Activated CD4-positive, alpha-beta memory T cell treated with anti-CD3 and anti-CD28 coated beads, Interleukin-2, amount 10 ng/mL, durations not matched to agents 7 days and 5 days (primary cell): Measurements from ENCODE around the gene USP3. TPM values are rescaled to one million over a fixed set of nuclear protein-coding genes. Genes with fewer than 3 reads are reported as not detected.

Source experiments
- CTCF ChIA-PET: fragments of 350-600 bp; sonication (Branson Sonifier 250); formaldehyde crosslinking; loops from one replicate; lab custom pipeline; 2021; ENCODE audit warnings: antibody characterized with exemption, inconsistent platforms; lab: Charles Lee
- POLR2A ChIA-PET: fragments of 350-600 bp; sonication (Branson Sonifier 250); formaldehyde crosslinking; loops from one replicate; lab custom pipeline; 2021; ENCODE audit warnings: antibody characterized with exemption; lab: Charles Lee
- DNase-seq: peaks from one replicate; pipeline ENCODE4 v3.0.0-alpha.2; 2020
- H3K27ac Mint-ChIP-seq: one replicate; pipeline ENCODE4 v1.8.0; 2021; ENCODE audit warnings: mild to moderate bottlenecking, mixed read lengths
- H3K27me3 Mint-ChIP-seq: one replicate; pipeline ENCODE4 v1.8.0; 2021; ENCODE audit warnings: mixed read lengths
- H3K36me3 Mint-ChIP-seq: one replicate; pipeline ENCODE4 v1.8.0; 2021; ENCODE audit warnings: low read depth, mixed read lengths
- H3K4me1 Mint-ChIP-seq: one replicate; pipeline ENCODE4 v1.8.0; 2021; ENCODE audit warnings: mixed read lengths
- H3K4me3 Mint-ChIP-seq: one replicate; pipeline ENCODE4 v1.8.0; 2021; ENCODE audit warnings: mild to moderate bottlenecking, mixed read lengths
- H3K9me3 Mint-ChIP-seq: one replicate; pipeline ENCODE4 v1.8.0; 2021; ENCODE audit warnings: mixed read lengths
- total RNA-seq, 2 experiments: library from RNA; stranded (reverse); gene quantifications; one replicate each; pipeline ENCODE4 v1.2.3, GENCODE V29; 2021

Gene USP3
- total RNA-seq, 2 experiments from 2014 or later: 67.9 to 68.7 TPM

DNA sequence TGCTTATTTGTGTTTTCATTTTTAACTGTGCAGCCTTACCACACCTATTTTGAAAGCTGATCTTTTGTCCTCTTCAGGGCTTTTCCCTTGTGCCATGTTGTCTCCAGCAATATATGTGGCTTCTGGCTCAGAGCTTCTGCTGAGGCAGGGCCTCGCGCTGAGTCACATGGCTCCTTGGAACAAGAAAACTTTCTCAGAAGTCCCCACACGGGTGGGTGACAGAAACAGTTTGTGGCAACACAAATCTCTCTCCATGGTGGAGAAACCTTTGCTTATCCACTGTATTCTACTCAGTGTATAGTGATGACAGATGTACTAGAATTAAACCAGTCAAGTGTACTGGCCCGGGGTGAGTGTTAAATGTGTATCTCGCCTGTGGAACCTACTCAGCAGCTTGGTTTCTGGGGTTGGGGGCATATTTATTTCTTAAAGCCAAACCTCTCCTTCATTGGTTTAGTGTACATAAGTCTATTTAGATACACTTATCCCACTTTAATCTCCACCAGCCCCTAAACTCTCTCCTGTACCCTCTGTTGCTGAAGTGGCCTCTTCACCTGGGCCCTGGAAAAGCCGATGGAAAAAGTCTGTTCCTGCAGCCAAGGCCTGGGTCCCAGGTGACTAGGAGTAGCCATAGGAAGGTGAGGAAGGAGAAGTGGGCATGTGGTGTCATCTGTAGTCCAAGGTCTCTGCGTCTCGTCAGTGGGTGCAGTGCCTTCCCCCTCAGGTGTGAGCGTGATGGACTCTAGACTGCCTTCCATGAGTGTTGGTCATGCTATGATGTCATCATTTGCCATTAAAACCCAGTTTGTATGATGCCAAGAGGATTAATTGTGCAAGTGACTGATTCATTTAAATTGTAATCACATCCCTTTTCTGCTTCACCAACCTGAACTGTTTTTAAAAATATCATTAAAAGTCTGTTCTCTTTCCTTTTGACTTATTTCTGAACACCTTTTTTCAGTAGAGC is 89.6 kb downstream of the USP3 start:
- ChIA-PET CTCF (interaction anchor here (2.1 kb wide), 1 partner anchor 128 kb away, joined by 7 read pairs; no protein-coding TSS in a partner anchor), POLR2A (interaction anchor here (1.0 to 2.5 kb wide), 5 partner anchors 12 to 131 kb away, joined by 3 to 12 read pairs (median 3); partner anchors contain the start of gene USP3)
- Mint-ChIP-seq H3K4me3 (no peak overlapping the region), H3K27ac (peak overlapping the region; percentile 18), H3K36me3 (peaks cover 58% of the 10 kb centered on the region), H3K9me3 (no peaks in the 10 kb centered on the region), H3K4me1 (peaks cover 58% of the 10 kb centered on the region), H3K27me3 (no peaks in the 10 kb centered on the region)
- no peak for DNase-seq

DNA sequence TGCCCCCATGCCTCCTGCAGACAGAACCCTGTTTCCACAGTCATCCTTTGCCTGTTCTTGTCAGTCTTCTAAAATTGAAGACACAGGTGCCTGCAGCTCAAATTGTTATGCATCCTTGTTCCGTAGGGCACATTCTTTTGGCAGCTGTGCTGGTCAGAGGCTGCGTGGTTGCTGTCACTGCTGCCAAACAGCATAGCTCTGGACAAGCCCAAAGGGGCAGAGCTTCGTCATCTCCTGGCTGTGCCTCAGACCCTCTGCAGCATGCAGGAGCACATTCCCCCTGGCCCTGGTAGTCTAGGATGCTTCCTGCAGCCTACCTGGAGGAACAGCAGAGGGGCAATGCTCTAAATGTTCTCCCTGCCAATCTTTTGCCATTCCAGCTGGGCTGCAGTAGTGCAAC is 90.7 kb downstream of the USP3 start:
- CTCF ChIA-PET: interaction anchor here (1.0 to 2.1 kb wide), 3 partner anchors 11 to 129 kb away, joined by 3 to 7 read pairs (median 3); no protein-coding TSS in a partner anchor
- peaks cover 47% of the 10 kb centered on the region for H3K36me3 Mint-ChIP-seq
- POLR2A ChIA-PET: interaction anchor here (1.0 to 2.0 kb wide), 4 partner anchors 13 to 111 kb away, joined by 3 to 6 read pairs (median 3); no protein-coding TSS in a partner anchor
- no peak overlapping the region for H3K4me3 Mint-ChIP-seq
- no peaks in the 10 kb centered on the region for H3K9me3 Mint-ChIP-seq
- no peaks in the 10 kb centered on the region for H3K27me3 Mint-ChIP-seq
- DNase-seq: no peak
- H3K4me1 Mint-ChIP-seq: peaks cover 67% of the 10 kb centered on the region
- H3K27ac Mint-ChIP-seq: no peak overlapping the region

DNA sequence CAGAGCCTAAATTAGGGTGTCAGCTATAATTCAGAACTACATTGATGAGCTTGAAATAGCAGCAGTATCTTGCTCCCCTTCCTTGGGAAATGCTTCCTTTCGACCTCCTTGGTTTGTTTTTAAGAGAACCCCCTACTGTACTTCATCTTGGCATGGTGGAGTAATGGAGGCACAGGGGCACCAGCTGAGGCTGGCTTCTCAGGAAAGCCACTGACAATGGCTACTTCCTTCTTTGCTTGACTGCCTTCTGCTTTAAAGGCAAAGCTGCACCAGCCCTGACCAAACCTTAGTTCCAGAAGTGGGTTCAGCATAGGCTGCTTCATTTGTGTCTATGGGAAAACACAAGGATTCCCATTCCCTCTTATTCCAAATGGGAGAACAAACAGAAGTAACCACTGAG is 91.3 kb downstream of the USP3 start:
- POLR2A ChIA-PET: interaction anchor here (1.0 to 2.0 kb wide), 3 partner anchors 13 to 112 kb away, joined by 3 to 6 read pairs (median 3); no protein-coding TSS in a partner anchor
- no peaks in the 10 kb centered on the region for H3K27me3 Mint-ChIP-seq
- H3K4me3 Mint-ChIP-seq: no peak overlapping the region
- peaks cover 70% of the 10 kb centered on the region for H3K4me1 Mint-ChIP-seq
- no peak for DNase-seq
- H3K9me3 Mint-ChIP-seq: no peaks in the 10 kb centered on the region
- H3K36me3 Mint-ChIP-seq: peaks cover 42% of the 10 kb centered on the region
- CTCF ChIA-PET: interaction anchor here (1.0 to 2.0 kb wide), 6 partner anchors 9 to 472 kb away, joined by 3 to 9 read pairs (median 4); no protein-coding TSS in a partner anchor
- no peak overlapping the region for H3K27ac Mint-ChIP-seq

DNA sequence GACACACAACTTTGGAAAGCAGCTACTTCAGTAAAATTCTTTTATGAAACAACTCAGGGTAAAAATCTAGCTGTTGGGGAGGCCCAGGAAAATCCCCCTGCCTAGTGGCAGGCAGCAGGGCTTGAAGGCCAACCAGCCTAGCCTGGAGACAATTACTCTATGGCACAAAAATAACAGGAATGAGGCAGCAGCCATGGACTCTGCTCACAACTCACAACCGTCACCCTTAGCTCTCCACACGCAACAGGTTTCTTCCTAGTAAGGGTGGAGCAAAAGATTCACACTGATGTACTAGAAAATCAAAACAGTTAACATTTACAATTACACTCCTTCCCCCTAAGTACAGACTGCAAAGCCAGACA is 92.3 kb downstream of the USP3 start:
- POLR2A ChIA-PET: interaction anchor here (1.4 kb wide), 1 partner anchor 91 kb away, joined by 3 read pairs; no protein-coding TSS in a partner anchor
- Mint-ChIP-seq H3K27ac (peak overlapping the region; percentile 21), H3K4me1 (peaks cover 67% of the 10 kb centered on the region), H3K27me3 (no peaks in the 10 kb centered on the region), H3K9me3 (no peaks in the 10 kb centered on the region), H3K4me3 (no peak overlapping the region), H3K36me3 (peaks cover 33% of the 10 kb centered on the region)
- DNase-seq: no peak
- CTCF ChIA-PET: interaction anchor here (1.3 to 2.0 kb wide), 4 partner anchors 10 to 471 kb away, joined by 3 to 9 read pairs (median 6); no protein-coding TSS in a partner anchor

DNA sequence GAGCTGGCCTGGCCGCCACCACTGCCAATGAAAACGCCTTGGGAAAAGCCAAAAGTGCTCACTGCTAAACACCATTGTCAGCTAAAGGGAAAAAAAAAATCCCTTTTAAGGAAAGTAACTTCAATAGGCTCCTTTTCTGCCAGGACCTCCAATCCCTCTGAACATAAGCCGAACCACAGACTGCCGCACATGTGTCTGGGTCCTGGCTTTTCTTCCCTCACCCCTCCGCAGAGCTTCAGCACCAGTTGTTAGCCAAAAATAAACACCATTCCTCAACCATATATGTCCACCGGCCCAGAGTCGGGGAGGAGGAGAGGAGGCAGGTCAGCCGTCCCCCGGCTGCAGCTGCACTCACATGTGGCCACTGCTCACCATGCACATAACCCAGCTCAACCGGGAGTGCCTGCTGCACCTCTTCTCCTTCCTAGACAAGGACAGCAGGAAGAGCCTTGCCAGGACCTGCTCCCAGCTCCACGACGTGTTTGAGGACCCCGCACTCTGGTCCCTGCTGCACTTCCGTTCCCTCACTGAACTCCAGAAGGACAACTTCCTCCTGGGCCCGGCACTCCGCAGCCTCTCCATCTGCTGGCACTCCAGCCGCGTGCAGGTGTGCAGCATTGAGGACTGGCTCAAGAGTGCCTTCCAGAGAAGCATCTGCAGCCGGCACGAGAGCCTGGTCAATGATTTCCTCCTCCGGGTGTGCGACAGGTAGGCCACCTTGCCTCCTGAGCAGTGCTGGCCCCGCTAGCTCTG is 92.8 kb downstream of the USP3 start, which contains the start of gene FBXL22:
Gene FBXL22, plus strand, starts transcription at position 350 of the 753 bp plus-strand sequence. Its CDS starts 6 bp downstream, at position 356.
- peaks cover 66% of the 10 kb centered on the region for H3K4me1 Mint-ChIP-seq

DNA sequence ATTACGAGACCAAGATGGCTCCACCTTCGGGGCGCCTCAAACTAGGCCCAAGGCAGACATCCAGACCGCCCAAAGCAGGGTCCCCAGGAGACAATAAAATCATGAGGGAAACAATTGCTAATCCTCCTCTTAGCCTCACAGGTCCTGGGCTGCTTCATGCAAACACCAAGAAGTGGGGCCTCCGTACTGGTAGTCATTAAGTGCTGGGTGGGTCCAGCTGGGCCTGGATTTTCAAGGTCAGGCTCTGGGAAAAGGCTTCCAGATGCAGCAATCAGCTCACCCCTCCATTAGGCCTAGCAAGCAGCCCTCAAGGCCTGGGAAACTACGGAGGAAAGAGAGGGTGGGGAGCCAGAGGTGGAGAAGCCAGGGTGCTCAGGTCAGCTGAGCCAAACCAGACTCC is 93.4 kb downstream of the USP3 start:
- no peak for DNase-seq
- ChIA-PET POLR2A (interaction anchor here (1.2 to 1.5 kb wide), 3 partner anchors 12 to 495 kb away, joined by 3 to 5 read pairs (median 3); partner anchors contain the start of gene CIAO2A), CTCF (interaction anchor here (1.4 to 4.5 kb wide), 5 partner anchors 12 to 470 kb away, joined by 3 to 31 read pairs (median 4); partner anchors contain the start of gene USP3)
- H3K4me3 Mint-ChIP-seq: no peak overlapping the region
- H3K4me1 Mint-ChIP-seq: peaks cover 68% of the 10 kb centered on the region
- no peak overlapping the region for H3K27ac Mint-ChIP-seq
- no peaks in the 10 kb centered on the region for H3K27me3 Mint-ChIP-seq
- peaks cover 25% of the 10 kb centered on the region for H3K36me3 Mint-ChIP-seq
- no peaks in the 10 kb centered on the region for H3K9me3 Mint-ChIP-seq

More for the DNA sequence above, 92.8 kb downstream of the USP3 start, which contains the start of gene FBXL22:
- Mint-ChIP-seq H3K4me3 (no peak within 1 kb of the TSS), H3K27me3 (no peaks in the 10 kb centered on the region), H3K27ac (peak within 1 kb of the TSS; percentile 21), H3K9me3 (no peaks in the 10 kb centered on the region), H3K36me3 (peaks cover 28% of the 10 kb centered on the region)
- ChIA-PET CTCF (interaction anchor here (1.4 to 3.5 kb wide), 4 partner anchors 12 to 471 kb away, joined by 3 to 19 read pairs (median 6); partner anchors contain the start of gene USP3), POLR2A (interaction anchor here (0.7 to 1.5 kb wide), 3 partner anchors 90 to 509 kb away, joined by 3 to 5 read pairs (median 3); no protein-coding TSS in a partner anchor)
- no peak for DNase-seq

DNA sequence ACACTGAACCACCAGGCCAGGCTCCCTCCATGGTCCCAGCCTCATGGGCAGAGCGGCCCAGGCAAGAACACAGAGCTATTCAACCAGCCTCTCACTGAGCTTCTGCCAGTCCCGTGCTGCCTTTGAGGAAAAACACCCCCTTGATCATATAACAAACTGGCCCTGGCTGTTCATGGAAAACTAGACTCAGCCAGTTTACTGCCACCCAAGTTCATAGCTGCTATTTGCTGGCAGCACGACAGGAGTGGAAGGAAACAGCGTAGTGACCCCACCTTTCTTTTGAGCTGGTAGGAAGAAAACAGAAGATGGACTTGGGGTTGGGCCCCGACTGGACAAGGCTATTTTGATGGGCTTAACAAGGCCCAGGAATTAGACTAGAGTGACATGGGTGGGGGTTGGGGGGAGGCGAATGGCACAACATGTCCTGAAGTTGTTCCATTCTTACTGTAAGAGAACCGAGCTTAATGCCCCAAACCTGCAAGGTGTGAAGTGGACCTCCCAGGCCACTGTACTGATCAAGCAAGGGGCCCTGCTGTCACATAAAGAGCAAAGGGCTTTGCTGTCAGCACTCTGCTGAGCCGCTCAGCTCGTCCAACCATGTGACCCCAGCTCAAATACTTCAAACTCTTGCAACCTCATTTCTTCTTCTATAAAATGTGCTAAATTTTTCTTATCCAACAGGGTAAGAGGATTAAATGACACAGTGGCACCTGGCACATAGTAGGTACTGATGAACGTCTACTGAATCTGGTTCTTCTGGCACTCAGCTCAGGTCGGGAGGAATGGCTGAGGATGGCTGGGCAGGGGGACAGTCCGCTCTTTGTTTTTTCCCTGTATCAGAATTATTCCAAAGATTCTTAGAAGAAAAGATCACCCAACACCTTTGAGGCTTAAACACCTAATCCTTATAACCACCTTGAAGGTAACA is 94.3 kb downstream of the USP3 start:
- H3K4me1 Mint-ChIP-seq: peaks cover 61% of the 10 kb centered on the region
- POLR2A ChIA-PET: interaction anchor here (1.0 to 4.3 kb wide), 11 partner anchors 9 to 495 kb away, joined by 3 to 54 read pairs (median 5); partner anchors contain the start of genes CIAO2A, HERC1 and USP3
- H3K27me3 Mint-ChIP-seq: no peaks in the 10 kb centered on the region
- no peak for DNase-seq
- peak overlapping the region; percentile 9 for H3K27ac Mint-ChIP-seq
- CTCF ChIA-PET: interaction anchor here (0.7 to 4.5 kb wide), 19 partner anchors 8 to 495 kb away, joined by 3 to 32 read pairs (median 4); partner anchors contain the start of genes CIAO2A and USP3
- H3K4me3 Mint-ChIP-seq: no peak overlapping the region
- no peaks in the 10 kb centered on the region for H3K9me3 Mint-ChIP-seq
- peaks cover 15% of the 10 kb centered on the region for H3K36me3 Mint-ChIP-seq

DNA sequence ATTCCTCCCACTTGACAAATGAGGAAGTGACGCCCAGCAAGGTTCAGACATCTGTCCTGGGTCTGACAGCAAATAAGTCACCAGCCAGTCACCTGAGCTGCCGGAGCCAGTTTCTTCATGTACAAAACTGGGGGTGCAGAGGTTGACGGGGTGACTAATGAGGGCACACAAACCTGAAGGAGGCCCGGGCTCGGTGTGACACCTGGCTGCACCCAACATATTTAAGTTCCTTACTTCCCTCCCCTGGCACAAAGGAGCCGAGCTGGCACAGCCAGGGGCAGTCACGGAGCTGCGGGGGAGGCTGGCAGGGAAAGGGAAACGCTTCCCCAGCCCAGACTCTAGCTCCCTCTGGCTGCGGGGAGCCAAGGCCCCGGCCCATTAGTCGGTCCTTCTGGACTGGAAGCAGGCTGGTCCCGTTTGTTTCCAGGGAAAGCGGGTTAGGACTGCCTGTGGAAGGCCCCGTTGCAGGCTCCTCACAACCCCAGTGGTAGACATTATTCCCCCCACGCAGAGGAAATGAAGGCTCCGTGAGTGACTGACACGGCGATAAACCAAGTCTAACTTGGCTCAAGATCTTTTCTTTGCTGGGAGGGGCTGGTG is 95.1 kb downstream of the USP3 start:
- Mint-ChIP-seq H3K4me1 (peaks cover 58% of the 10 kb centered on the region), H3K27ac (peak overlapping the region; percentile 66), H3K36me3 (peaks cover 8% of the 10 kb centered on the region), H3K4me3 (peak overlapping the region; percentile 77), H3K27me3 (no peaks in the 10 kb centered on the region), H3K9me3 (no peaks in the 10 kb centered on the region)
- peak; percentile 47 for DNase-seq
- CTCF ChIA-PET: interaction anchor here (0.8 to 4.5 kb wide), 16 partner anchors 10 to 494 kb away, joined by 3 to 32 read pairs (median 4); partner anchors contain the start of genes CIAO2A and USP3
- POLR2A ChIA-PET: interaction anchor here (1.0 to 4.3 kb wide), 12 partner anchors 10 to 494 kb away, joined by 3 to 54 read pairs (median 6); partner anchors contain the start of genes CIAO2A, HERC1 and USP3

DNA sequence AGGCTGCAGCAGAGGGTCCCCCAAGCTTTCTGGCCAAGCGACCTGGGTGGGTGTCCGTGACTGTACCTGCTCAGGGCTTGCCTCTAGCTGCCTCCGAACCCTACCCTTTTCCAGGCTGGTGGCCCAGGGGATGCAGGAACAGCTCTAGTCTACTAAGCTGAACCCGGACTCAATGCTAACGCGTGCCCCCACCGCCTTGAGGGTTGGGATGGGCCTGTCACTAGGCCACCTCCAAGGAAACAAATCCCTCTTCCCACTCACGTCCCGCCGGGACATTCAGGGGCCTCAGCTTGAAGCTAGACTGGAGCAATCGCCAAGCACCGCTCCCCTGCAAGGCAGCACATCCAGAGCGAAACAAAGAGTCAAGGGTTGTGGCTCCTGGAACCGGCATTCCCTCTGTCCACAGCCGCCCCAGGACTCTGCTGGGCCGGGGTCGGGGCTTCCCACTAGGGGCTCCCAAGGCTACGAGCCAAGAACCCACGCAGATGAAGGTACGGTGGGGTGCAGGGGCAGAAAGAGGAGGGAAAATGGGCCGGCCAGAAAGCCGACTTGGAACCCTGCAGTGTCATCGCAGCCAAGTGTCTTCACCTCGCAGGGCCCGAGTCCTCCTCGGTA is 95.7 kb downstream of the USP3 start:
- Mint-ChIP-seq H3K27me3 (no peaks in the 10 kb centered on the region), H3K4me3 (peak overlapping the region; percentile 77), H3K4me1 (peaks cover 56% of the 10 kb centered on the region), H3K36me3 (peaks cover 2% of the 10 kb centered on the region), H3K27ac (peak overlapping the region; percentile 66), H3K9me3 (no peaks in the 10 kb centered on the region)
- ChIA-PET CTCF (interaction anchor here (0.8 to 4.5 kb wide), 15 partner anchors 10 to 494 kb away, joined by 3 to 32 read pairs (median 4); partner anchors contain the start of genes CIAO2A and USP3), POLR2A (interaction anchor here (0.6 to 4.3 kb wide), 19 partner anchors 10 to 563 kb away, joined by 3 to 54 read pairs (median 5); partner anchors contain the start of genes CIAO2A, HERC1, PPIB and USP3)
- peak; percentile 34 for DNase-seq

DNA sequence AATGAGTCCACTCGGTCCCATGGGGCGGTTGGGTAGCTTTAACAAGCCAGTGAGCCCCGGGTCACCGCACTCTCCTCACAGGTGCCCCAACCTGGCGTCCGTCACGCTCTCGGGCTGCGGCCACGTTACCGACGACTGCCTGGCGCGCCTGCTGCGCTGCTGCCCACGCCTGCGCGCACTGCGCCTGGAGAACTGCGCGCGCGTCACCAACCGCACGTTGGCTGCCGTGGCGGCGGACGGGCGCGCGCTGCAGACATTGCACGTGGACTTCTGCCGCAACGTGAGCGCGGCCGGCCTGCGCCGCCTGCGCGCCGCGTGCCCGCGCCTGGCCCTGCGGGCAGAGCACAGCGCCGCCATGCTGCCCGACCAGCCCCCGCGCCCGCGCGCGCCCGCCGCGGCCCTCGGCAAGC is 96.2 kb downstream of the USP3 start:
- Mint-ChIP-seq H3K9me3 (no peaks in the 10 kb centered on the region), H3K4me1 (peaks cover 56% of the 10 kb centered on the region), H3K27ac (peak overlapping the region; percentile 87), H3K27me3 (no peaks in the 10 kb centered on the region), H3K4me3 (peak overlapping the region; percentile 89), H3K36me3 (no peaks in the 10 kb centered on the region)
- CTCF ChIA-PET: interaction anchor here (0.8 to 4.5 kb wide), 10 partner anchors 10 to 493 kb away, joined by 3 to 32 read pairs (median 6); partner anchors contain the start of genes CIAO2A and USP3
- peak; percentile 91 for DNase-seq
- POLR2A ChIA-PET: interaction anchor here (0.6 to 4.3 kb wide), 16 partner anchors 10 to 562 kb away, joined by 3 to 54 read pairs (median 5); partner anchors contain the start of genes CIAO2A, HERC1, PPIB and USP3
